Fibroblast of skin of left biceps (primary cell): ENCODE data around the gene ZBTB7C.

Experiments used
- DNase-seq, 2 experiments: peaks; one replicate each; pipeline ENCODE4 v3.0.0-alpha.2; 2013; ENCODE audit warnings: low read depth in 2 of 2

The ZBTB7C gene

DNA sequence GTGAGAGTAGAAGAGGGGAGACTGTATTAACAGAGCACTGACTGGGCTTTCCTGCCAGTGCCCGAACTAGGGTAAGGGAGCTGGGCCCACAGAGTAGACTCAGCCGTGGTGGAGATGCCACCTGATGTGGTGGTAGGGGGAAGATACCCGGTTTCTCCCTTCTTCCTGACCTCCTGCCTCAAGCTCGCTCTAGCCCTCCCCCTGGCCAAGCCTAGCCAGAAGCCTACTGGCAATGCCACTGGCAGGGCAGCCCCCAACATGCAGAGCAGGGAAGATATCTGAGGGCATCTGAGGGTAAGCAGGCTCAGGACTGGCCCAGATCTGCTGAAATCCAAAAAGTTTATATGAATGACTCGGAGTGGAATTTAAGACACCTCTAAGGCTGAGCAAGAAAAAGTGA lies 316.1 kb downstream of the ZBTB7C start:
- no peak for DNase-seq

DNA sequence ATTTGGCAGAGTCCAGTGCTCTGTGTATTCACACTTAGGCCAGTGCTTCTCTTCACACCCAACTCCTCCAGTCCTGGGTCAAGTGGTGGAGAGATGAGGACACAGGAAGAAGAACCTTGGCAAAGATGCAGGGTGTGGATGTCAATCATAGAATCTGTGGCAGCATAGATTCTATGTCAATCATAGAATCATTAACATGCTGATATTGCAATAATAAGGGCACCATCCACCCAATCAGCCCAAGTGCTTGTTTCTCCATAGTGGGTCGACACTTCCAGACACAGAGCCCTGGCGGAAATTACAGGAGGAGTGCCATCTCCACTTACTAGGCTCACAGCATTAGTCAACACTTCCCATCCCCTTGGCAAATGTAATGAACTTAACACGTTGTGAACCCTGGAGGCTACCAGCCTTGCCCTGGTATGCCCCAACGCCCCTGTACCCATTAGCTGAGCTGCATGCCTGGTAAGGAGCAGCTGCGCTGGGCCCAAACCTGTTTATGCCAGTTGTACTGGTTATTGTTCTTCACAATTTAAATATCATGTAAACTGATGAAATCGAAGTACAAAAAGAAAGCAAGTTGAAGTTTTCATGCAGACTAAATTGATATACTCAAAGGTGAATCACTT lies 317.2 kb downstream of the ZBTB7C start:
- DNase-seq: no peak

DNA sequence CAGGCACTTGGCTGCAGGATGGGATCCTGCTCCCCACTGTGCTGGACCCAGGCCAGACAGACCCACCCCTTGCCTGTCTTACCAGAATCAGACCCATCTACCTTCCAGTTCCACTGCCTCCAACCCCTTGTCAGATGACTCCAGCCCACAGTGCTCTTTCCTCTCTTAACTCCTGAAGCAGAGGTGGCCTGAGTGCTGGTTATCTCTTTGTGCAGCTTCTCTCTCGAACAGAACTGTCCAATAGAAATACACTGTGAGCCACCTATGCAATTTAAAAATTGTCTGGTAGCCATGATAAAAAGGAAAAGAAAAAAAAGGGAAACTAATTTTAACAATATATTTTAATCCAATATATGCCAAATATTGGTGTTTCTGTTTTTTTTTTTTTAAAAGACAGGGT lies 318.5 kb downstream of the ZBTB7C start:
- DNase-seq: no peak

DNA sequence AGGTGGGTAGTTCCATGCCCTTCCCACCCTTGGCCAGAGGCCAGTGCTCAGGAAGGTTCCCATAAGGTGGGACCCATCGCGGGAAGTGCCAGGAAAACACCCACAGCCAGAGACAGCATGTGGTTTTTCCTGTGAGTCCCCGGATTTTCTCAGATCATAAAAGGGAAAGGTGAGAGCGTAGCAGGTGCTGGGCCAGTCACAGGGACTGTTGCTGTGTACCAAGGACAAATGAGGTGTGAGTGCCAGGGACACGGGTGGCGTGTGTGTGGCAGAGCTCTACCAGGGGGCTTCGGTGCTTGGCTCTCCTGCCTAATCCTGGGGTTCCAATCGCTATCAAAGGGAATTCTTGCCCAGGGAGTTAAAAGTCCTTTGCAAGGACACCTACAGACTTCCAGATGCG lies 319.2 kb downstream of the ZBTB7C start:
- no peak for DNase-seq

DNA sequence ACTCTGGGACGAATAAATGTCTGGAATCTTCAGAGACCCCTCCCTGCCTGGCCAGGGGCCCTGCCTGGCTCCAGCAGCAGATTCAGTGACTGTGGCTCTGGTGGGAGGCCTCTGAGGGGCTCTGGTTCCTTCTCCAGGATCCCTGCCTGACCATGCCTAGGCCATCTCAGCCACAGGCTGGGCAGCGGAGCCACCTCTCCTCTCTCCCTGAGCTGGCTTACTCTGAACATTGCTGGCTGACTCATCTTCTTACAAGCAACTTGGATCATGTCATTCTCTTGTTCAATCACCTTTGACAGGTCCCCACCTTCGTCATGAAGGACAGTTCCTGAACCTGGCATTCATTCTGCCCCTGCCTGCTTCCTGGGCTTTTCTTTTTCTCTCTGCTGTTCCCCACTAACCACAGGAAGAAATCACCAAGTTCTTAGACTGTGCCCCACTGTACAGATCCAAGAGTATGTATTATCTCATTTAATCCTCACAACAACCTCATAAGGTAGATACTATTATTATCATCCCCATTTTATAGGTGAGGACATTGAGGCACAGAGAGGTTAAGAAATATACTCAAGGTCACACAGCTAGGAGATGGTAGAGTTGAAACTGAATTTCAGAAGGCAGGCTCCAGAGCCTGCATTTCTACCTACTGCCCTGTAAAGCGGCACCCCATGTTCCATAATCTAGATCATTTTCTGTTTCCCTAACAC lies 323.2 kb downstream of the ZBTB7C start:
- DNase-seq: no peak

DNA sequence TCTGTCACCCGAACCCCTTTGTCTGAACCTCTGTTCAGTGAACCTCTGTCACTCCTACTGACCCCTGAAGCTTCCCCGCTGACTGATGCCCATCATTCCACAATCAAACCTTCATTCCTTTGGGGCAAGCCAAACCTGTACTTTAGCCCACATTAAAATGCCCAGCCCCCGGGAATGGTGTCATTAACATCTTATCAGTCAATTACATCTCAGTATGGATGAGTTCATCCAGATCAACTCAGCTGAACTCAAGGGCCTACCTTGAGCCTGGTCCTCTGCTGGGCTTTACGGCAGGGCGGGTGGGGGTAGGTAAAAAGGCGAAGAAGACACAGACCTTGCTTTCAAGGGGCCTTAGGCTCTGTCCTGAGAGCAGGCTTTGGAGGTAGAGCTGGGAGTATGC lies 324.3 kb downstream of the ZBTB7C start:
- no peak for DNase-seq

DNA sequence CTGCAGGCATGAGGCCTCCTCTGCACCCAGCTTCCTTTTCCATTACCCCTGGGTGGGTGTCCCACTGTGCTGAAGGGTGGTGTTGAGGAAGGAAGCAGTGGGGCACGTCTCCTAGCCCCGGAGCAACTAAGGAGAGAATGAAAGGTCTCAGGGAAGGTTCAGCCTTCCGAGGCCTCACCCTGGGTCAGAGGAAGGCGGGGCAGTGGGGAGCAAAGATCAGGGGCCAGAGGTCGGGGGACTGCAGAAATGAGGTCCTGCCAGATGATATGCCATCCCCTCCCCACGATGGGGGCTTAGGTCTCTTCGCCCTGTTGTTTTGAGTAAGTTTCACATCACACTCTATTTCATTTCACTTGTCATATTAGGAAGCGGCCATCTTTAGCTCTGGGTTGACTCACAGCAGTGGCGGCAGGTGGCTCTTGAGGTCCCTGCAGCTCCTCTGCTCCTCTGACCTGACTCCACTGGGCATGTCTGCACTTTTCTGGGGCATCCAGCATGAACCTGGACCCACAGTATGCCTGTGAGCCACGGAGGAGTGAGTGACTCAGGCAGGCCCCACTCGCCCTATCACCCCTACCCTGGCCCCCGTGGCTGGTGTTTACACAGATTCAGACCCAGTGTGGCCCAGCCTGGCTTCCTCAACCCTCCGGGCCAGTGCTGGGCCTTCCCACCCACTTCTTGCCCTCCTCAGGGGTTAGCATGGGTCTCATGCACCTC lies 325.0 kb downstream of the ZBTB7C start:
- no peak for DNase-seq

DNA sequence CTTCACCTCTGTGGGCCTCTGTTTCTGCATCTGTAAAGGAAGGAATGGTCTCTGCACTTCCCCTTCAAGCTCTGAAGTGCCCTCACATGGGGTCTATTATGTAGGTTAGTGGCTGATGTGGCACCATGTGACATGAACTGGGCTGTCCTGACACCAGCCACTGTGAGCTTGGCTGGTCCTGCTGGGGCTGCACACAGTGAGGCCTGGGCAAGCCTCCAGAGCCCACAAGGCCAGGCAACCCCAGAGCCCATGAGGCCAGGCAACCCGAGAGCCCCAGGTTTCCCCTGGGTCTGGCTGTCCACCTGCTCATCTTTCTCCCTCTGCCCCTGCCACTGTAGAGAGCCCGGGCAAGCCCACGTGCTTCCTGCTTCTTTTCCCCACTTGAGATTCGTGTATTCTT lies 328.6 kb downstream of the ZBTB7C start:
- DNase-seq: no peak

DNA sequence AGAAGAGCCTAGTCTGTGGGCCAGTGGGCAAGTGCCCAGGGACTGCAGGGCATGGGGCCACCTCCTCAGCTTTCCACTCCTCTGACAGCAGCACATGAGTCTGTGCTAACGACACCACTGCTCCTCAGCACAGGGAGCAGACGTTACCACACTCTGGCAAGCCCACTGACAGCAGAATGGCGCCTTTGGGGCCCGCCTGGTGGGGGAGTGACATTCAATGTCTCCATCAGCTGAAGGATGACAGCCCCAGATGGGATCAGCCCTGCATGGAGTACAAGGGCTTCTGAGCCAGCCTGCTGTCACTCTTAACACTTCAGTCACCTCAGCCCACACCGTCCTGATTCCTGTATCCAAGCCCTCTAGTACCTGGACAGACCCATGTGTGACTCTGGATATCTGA lies 329.3 kb downstream of the ZBTB7C start:
- no peak for DNase-seq

DNA sequence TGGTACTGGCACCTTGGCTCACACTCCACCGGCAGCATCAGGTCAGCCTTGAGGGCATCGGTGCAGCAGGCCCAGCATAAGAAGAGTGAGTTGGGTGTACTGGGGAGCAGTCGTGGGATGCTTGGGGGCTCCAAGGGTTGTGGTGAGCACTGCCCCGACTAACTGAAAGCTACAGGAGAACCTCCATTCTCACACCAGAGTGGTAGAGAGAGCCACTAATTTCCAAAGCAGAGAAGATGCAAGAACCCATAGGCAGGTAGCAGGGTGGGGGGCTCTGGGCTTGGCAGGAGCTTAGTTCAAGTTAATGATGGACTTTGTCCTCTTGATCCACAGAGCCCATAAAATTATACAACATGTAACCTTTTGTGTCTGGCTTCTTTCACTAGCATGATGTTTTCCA lies 330.7 kb downstream of the ZBTB7C start:
- no peak for DNase-seq

DNA sequence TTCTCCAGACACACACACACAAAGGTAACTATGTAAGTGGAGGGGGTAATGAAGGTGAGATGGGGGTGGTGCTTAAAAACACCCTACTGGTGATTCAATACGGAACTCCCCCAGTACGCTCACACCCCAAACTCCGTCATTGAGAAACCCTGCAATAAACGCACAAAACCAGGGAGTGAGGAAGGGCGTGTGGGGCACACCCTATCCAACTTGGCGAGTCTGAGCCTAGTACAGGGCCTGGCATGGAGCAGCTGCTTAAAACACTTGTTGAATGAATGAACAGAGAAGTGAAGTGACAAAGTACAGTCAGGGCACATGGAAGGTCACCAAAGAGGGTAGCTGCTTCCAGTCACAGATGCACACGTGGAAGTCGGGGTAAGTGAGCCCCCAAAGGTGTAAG lies 331.9 kb downstream of the ZBTB7C start:
- DNase-seq: no peak

DNA sequence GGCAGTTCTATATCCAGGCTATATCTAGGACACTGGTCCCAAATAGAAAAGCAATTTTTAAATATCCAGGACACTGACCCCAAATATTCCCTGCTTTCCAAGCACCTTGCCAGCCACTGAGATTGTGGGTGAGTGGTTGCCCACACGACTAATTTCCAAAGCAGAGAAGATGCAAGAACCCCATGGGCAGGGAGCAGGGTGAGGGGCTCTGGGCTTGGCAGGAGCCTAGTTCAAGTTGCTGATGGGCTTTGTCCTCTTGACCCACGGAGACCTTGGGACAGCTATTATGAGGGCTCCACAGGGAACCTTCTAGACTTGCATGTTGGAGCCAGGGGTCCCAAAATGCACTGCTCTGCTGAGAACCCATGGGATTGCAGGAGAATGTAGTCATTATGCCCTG lies 332.7 kb downstream of the ZBTB7C start:
- DNase-seq: no peak

DNA sequence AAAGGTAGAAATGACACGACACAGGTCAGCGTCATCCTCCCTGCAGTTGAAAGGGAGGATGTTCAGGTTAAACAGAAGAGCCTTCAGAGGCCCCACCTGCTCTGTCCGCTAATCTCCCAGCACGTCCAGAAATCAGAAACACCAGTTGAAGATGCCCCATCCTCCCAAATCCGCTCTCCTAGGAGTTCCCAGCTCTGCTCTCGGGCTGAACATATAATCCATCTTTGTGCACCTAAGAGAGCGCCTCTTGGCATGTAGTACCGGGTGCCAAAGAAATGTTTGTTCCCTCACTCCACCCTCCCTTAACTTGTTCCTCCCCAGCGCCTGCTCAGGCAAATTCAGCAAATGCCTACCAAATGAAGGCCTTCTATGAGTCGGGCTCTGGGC lies 333.5 kb downstream of the ZBTB7C start:
- no peak for DNase-seq

DNA sequence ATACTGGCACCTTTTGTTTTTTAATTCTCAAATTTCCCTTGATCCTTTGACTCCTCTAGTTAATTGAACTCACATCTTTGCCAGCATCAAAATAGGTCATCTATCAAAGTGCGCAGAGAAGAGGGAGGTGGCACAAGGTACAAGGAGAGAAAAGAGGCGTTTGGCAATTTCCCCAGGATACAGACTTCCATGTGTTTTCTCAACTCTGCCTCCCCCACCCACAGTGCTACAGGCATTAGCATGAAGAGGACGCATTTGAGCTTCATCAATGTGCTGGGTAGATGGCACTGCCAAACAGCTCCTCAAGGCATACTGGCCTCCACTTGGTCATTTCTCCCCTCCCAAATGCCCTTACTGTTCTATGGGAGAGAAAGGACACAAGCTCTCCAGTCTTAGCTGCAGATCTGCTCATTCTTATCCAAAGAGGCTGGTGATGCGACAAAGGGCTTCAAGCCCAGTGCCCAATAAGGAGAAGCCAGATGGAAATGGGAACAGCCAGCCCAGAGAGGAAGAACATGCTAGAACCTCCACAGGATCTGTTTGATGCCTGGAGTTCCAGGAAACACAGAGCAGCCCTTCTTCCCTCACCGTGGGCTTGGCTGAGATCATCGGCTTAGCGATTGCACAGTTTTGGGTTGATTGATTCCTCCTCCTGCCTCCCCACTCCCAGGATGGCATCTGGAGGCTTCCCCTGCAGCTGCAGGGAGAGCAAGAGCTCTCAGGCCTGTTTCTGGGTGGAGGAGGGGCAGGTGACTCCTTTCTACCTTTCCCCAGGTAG lies 334.1 kb downstream of the ZBTB7C start:
- no peak for DNase-seq

DNA sequence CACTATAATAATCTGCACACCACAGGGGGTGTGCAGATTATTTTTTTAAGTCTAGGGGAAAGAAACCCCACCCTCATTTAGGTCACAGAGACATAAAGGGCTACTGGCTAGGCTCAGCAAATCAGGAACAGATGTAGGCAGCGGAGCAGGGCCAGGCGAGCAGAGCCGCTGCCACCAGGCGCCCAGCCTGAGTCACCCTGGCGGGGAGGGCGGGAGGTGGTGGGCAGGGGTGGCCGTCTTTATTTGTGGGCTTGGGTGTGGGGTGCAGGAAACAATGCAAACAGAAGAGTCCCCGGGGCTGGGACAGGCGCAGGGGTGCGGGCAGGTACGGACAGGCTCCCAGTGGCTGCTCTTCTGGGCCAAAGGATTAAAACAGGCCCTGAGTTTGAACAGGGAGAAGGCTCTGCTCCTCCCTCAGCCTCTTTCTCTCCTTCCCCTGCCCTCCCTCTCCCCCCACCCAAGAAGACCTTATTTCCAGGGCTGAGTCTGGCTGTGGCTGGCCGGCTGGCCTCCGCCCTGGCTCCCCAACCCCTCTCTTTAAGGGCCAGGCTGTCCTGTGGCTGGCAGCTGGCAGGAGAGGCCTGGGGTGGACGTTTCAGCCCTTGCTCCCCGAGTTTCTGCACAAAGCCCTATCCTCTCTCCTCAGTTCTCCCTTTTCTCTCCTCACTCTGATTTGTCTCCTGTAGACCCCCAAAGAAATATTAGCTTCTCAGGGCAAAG lies 335.8 kb downstream of the ZBTB7C start:
- DNase-seq: no peak

DNA sequence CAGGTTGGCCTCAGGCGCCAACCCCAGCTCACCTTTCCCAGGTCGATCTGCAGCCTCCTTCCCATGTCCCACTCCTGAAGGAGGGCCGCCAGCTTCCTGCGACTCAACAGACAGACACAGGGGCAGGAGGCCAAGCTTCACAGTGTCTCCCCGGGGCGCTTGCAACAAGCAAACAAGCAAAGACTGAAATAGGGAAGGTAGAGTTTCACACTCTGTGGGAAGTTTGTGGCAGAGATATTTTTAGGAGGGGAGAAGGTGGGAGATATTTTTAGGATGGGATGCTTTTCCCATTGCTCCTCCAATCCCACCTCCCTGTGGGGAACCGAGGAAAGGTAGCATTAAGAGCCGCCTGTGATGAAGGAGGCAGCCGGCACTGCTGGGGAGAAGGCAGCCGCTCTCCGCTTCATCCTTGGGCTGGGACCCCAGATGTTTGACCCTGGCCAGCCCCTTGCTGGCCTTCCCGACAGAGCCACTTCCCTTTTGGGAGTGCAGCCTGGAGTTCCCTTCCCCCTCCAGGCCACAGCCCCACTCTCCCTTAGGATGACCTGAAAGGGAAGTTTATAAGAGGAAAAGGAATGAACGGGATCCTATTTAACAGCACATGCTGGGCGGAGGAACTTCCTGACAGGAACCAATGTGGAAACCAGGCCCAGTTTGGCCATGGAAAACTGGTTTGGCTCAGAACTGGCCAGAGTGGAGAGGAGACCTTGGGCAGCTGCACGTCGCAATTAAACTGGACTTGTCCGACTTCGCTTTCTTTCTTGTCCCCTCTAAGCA lies 336.6 kb downstream of the ZBTB7C start:
- DNase-seq: no peak

DNA sequence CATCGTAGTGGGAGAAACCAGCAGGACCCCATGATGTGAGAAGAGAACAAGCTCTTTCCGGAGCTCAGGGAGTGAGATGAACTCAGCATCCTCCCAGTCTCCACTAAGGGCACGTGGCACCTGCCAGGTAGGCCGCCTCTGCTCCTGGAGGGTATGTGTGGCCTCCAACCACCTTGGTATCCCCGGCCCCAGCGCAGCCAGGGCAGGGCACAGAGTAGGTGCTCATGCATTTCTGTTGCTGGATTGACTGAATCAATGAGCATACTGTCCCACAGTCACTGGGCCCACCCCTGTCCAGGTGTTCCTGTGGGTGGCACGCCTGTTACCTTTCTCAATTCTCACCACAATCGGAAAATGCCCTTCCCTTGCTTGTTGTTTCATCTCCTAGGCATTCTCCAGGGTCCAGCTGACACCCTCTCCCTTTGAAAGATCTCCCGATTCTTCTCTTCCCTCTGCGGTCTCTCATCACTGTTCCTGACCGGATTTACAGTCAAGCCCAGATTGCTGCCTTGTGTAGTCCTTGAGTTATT lies 340.2 kb downstream of the ZBTB7C start:
- DNase-seq: no peak

DNA sequence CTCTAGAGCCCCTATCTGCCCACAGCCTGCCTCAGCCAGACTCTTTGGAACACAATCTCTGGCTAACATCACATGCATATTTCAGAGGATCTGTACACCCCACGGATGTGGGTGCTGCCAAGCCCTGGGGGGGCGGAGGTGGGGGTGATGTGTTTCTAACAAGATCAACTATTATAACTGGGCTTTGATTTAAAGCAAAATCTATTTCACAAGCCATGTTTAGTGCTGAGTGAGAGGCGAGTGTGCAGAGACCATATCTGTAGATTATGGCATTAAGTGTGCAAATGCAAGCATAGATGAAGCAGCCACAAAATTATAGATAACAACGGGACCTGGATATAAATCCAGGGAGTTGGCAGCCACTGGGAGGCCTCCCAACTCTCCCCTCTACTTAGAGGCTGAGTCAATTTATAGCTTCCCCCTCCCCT lies 342.9 kb downstream of the ZBTB7C start:
- no peak for DNase-seq

DNA sequence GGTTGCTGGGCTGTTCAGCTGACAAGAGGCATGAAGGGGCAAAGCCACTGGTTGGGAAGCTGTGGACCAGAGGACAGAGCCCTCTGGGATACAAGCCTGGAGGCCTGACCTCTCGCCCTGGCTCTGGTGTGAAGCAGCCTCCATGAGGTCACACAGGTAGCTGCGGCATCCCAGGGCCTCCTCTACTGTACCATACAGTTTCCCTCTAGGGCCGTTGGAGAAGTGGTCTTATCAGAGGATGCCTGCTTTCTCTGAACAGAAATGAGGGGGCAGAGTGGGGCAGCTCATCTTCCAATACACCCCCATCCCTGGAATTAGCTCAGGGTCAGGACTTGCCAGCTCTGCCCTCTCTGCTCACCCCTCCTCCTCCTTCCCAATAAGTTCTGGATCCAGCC lies 343.6 kb downstream of the ZBTB7C start:
- no peak for DNase-seq

DNA sequence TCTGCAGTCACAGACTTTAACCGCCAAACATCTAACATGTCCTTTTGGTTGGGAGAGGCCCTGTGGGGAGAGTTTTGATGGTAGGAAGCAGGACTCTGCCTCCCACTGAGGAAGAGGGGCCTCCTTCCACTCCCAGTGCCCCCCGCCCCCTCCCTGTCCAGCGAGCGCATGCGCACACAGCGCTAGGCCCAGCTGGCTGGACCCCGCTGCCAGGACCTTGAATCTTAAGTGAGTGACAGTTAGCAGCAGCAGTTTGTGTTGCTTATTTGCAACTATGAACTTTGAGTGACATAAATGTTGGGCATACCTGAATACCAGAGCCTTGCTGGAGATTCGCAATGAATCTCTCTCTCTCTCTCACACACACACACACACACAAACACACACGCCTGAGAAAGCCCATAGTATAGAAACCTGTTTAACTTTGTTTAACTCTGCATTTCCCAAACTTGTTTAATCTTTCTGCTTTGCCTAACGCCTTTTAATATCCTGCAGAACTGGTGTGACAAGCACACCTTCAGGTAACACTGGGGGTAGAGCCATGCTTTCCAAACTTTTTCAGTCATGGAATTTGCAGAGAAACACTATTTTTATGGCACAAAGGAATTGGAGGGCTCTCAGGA lies 344.1 kb downstream of the ZBTB7C start:
- no peak for DNase-seq
